Panc1 (cell line): Measurements from ENCODE around the gene IL18. TPM values are rescaled to one million over a fixed set of nuclear protein-coding genes. Genes with fewer than 3 reads are reported as not detected.

Experiments used
- ATAC-seq: fragments of 200-7000 bp; cut with Tn5 transposase; 2 replicates; pipeline ENCODE4 v1.9.1; 2020; ENCODE audit warnings: mild to moderate bottlenecking, moderate library complexity
- BruUV-seq: library from RNA; stranded (reverse); fragments of 400-500 nt; replicated peaks from 2 replicates; lab custom pipeline; 2021; lab: Mats Ljungman, UMichigan
- CTCF ChIA-PET: fragments of 300-600 bp; sonication (Branson Sonifier 250); formaldehyde crosslinking; loops from one replicate; lab custom pipeline; 2022; ENCODE audit warnings: antibody characterized with exemption; lab: Charles Lee
- POLR2A ChIA-PET: fragments of 300-600 bp; sonication (Branson Sonifier 250); formaldehyde crosslinking; loops from one replicate; lab custom pipeline; 2022; ENCODE audit warnings: antibody characterized with exemption; lab: Charles Lee
- DNase-seq: peaks from one replicate; pipeline ENCODE4 v3.0.0-alpha.2; 2010; ENCODE audit warnings: low read depth, low spot score
- H3K27ac ChIP-seq: 2 replicates; pipeline ENCODE4 v1.5.1; 2011; ENCODE audit warnings: mild to moderate bottlenecking, low read length, inconsistent platforms
- H3K27me3 ChIP-seq: fragments of 200-500 bp; sonication (Bioruptor generic); 2 replicates; pipeline ENCODE4 v1.6.0; 2014; ENCODE audit warnings: low read length, inconsistent platforms; ENCODE audit not compliant: control insufficient read depth, insufficient read depth
- H3K36me3 ChIP-seq: fragments of 200-500 bp; sonication (Bioruptor generic); 2 replicates; pipeline ENCODE4 v1.5.1; 2014; ENCODE audit warnings: inconsistent platforms, mild to moderate bottlenecking, low read length, moderate library complexity; ENCODE audit not compliant: control insufficient read depth, insufficient read depth
- H3K4me1 ChIP-seq: 2 replicates; pipeline ENCODE4 v1.5.1; 2011; ENCODE audit warnings: inconsistent platforms, mild to moderate bottlenecking, low read length, moderate library complexity; ENCODE audit not compliant: control insufficient read depth, insufficient read depth
- H3K4me3 ChIP-seq, 2 experiments: 2 replicates each; pipeline ENCODE4 v1.5.1; 2011 to 2012; ENCODE audit warnings: low read depth in 2 of 2, low read length in 2 of 2, mild to moderate bottlenecking in 2 of 2, inconsistent platforms in 1 of 2, moderate library complexity in 1 of 2
- H3K9me3 ChIP-seq: fragments of 200-500 bp; sonication (Bioruptor generic); 2 replicates; pipeline ENCODE4 v1.5.1; 2014; ENCODE audit warnings: low read depth, mild to moderate bottlenecking, inconsistent platforms, low read length, moderate library complexity; ENCODE audit not compliant: control insufficient read depth, insufficient read depth
- POLR2AphosphoS5 ChIP-seq: IDR thresholded peaks from 2 replicates; pipeline ENCODE4 v1.6.1; 2012; ENCODE audit warnings: mild to moderate bottlenecking, low read depth, low read length, moderate library complexity
- SIN3A ChIP-seq: IDR thresholded peaks from 2 replicates; pipeline ENCODE4 v1.6.1; 2012; ENCODE audit warnings: low read depth, mild to moderate bottlenecking, low read length, moderate library complexity, borderline replicate concordance; ENCODE audit not compliant: insufficient read depth
- TCF7L2 ChIP-seq: IDR thresholded peaks from 2 replicates; pipeline ENCODE4 v1.6.1; 2011; ENCODE audit warnings: mild to moderate bottlenecking, low read depth, low read length, inconsistent platforms
- in situ Hi-C: cut with HindIII; loops from 2 replicates; pipeline ENCODE4 v1.10.0; 2016; ENCODE audit warnings: low sequenced_read_pairs, low pct_unique_long_range_greater_than_20kb
- intact Hi-C: fragments of 100-400 bp; cut with micrococcal nuclease; formaldehyde crosslinking; loops from one replicate; pipeline ENCODE4 v1.10.0; 2022; ENCODE audit not compliant: unreplicated experiment
- total RNA-seq: library from RNA; stranded (reverse); gene quantifications from one replicate; pipeline ENCODE4 v1.2.1, GENCODE V29; 2021; ENCODE audit not compliant: unreplicated experiment
- TF ChIP-seq, protein P1 (sequence below): fragments of 450-650 bp; IDR thresholded peaks from 2 replicates; pipeline ENCODE4 v1.5.1; 2017; ENCODE audit warnings: mild to moderate bottlenecking
- TF ChIP-seq, protein P2 (sequence below), 2 experiments: IDR thresholded peaks; 2 replicates each; pipeline ENCODE4 v1.6.1; 2011 to 2012; ENCODE audit warnings: low read depth in 2 of 2, control low read depth in 1 of 2, low read length in 1 of 2, mild to moderate bottlenecking in 1 of 2, moderate library complexity in 1 of 2; ENCODE audit not compliant: insufficient read depth in 1 of 2

The IL18 gene
- total RNA-seq, 1 experiment from 2014 or later, result 22.5 TPM

DNA sequence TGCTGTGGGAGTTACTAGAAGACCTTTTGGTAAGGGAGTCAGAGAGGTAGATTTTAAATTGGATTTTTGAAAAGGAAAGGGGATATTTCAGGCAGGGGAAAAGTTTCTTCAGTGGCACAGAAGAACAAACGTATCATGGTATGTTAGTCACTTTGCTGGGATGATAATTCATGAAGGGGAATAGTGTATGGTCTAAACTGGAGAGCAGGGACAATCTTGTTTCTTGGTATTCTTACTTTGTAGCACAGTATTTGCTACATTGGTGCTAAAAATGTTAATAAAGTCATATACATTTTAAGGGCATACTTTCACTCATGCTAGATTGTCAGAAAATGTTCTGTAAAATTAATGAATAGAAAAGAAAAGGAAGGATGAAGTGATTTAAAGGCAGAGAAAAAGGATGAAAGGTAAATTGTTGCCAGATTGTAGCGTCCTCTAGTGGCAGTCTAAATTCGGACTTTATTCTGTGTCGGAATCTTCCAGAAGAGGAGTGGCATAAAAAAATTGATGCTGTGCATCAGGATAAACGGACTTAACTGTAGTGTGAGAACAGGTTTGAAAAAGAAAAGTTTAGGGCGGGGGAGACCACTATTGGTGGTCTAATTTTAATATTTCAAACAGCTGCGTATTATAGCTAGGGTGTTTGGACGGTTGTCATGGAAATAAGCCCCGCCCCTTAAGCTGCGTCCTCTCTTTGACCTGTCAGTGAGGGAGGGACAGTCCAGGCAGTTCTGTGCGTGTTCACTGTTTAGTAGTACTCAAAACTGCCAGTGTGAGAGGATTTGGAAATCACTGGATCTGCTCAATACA lies 11.1 kb upstream of the IL18 start, which contains the start of gene BCO2:
BCO2 (plus strand) TSS at position 724 of the 810 bp plus-strand sequence. CDS start 90 bp downstream, outside the sequence.
- POLR2A ChIA-PET, result interaction anchor here (0.5 to 1.3 kb wide), 2 partner anchors 63 to 298 kb away, joined by 3 to 8 read pairs; no protein-coding TSS in a partner anchor
- Histone ChIP-seq H3K4me3 (peak within 1 kb of the TSS; percentile 35 to 57), H3K9me3 (no peaks in the 10 kb centered on the region), H3K4me1 (peaks cover 11% of the 10 kb centered on the region), H3K36me3 (no peaks in the 10 kb centered on the region), H3K27me3 (no peaks in the 10 kb centered on the region), H3K27ac (peak within 1 kb of the TSS; percentile 67)
- no TSS peak for BruUV-seq
- intact Hi-C loops, result loop anchor here (2.0 kb wide), 1 partner anchor 62 kb away; no protein-coding TSS in a partner anchor
- DNase-seq (peak; percentile 74), ATAC-seq (peak; percentile 98)
- in situ Hi-C loops, result no loop called here
- CTCF ChIA-PET, result interaction anchor here (0.6 to 1.0 kb wide), 7 partner anchors 15 to 105 kb away, joined by 3 to 9 read pairs (median 4); partner anchors contain the start of gene SDHD
- TF ChIP-seq, protein P1, sequence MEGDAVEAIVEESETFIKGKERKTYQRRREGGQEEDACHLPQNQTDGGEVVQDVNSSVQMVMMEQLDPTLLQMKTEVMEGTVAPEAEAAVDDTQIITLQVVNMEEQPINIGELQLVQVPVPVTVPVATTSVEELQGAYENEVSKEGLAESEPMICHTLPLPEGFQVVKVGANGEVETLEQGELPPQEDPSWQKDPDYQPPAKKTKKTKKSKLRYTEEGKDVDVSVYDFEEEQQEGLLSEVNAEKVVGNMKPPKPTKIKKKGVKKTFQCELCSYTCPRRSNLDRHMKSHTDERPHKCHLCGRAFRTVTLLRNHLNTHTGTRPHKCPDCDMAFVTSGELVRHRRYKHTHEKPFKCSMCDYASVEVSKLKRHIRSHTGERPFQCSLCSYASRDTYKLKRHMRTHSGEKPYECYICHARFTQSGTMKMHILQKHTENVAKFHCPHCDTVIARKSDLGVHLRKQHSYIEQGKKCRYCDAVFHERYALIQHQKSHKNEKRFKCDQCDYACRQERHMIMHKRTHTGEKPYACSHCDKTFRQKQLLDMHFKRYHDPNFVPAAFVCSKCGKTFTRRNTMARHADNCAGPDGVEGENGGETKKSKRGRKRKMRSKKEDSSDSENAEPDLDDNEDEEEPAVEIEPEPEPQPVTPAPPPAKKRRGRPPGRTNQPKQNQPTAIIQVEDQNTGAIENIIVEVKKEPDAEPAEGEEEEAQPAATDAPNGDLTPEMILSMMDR, result peak; percentile 97
- TF ChIP-seq SIN3A, result no peak

DNA sequence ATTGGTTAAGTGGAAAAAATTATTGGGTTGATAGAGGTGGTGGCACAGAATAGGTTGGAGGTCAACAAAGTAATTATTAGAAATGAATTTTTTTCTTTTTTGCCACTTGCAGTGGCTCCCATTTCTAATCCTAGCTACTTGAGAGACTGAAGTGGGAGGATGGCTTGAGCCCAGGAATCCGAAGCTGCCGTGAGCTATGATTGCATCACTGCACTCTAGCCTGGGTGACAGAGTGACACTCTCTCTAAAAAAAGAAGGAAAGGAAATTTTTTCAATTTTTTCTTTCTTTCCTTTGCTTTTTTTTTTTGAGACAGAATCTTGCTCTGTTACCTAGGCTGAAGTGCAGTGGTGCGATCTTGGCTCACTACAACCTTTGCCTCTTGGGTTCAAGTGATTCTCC lies 9.3 kb upstream of the IL18 start:
- H3K4me1 ChIP-seq, result peaks cover 11% of the 10 kb centered on the region
- intact Hi-C loops (no loop called here), in situ Hi-C loops (no loop called here)
- TF ChIP-seq, protein P2, sequence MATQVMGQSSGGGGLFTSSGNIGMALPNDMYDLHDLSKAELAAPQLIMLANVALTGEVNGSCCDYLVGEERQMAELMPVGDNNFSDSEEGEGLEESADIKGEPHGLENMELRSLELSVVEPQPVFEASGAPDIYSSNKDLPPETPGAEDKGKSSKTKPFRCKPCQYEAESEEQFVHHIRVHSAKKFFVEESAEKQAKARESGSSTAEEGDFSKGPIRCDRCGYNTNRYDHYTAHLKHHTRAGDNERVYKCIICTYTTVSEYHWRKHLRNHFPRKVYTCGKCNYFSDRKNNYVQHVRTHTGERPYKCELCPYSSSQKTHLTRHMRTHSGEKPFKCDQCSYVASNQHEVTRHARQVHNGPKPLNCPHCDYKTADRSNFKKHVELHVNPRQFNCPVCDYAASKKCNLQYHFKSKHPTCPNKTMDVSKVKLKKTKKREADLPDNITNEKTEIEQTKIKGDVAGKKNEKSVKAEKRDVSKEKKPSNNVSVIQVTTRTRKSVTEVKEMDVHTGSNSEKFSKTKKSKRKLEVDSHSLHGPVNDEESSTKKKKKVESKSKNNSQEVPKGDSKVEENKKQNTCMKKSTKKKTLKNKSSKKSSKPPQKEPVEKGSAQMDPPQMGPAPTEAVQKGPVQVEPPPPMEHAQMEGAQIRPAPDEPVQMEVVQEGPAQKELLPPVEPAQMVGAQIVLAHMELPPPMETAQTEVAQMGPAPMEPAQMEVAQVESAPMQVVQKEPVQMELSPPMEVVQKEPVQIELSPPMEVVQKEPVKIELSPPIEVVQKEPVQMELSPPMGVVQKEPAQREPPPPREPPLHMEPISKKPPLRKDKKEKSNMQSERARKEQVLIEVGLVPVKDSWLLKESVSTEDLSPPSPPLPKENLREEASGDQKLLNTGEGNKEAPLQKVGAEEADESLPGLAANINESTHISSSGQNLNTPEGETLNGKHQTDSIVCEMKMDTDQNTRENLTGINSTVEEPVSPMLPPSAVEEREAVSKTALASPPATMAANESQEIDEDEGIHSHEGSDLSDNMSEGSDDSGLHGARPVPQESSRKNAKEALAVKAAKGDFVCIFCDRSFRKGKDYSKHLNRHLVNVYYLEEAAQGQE (IDR thresholded peaks at IDR 0.05; ENCODE audit: insufficient read depth in 1 of 2, low read depth in 2 of 2, low read length in 1 of 2), result no peak
- no peak for TF ChIP-seq POLR2AphosphoS5
- no peak for TF ChIP-seq SIN3A
- TF ChIP-seq, protein P1, result no peak
- TF ChIP-seq TCF7L2, result no peak
- H3K4me3 ChIP-seq, result no peak overlapping the region
- no TSS peak for BruUV-seq
- ChIA-PET CTCF (no interaction called here), POLR2A (no interaction called here)
- no peaks in the 10 kb centered on the region for H3K36me3 ChIP-seq
- ATAC-seq (no peak), DNase-seq (no peak)
- H3K9me3 ChIP-seq, result no peaks in the 10 kb centered on the region
- no peaks in the 10 kb centered on the region for H3K27me3 ChIP-seq
- H3K27ac ChIP-seq, result no peak overlapping the region; the same call in 1 of the 2 replicates
